NCI-H1092 (cell line): Measurements from ENCODE around the gene EDEM2.
"Not testable (repeated sequence)": the region's sequence is repeated elsewhere in the genome, so short reads cannot be mapped to it uniquely, and the experiment has no call there.

ENCODE experiments used
- DNase-seq: peaks from one replicate; lab custom pipeline; 2025; lab: John Stamatoyannopoulos, UW

Gene EDEM2

GRCh38 chr20:35129647-35130069 lies 17.5 kb downstream of the EDEM2 start:
- DNase-seq = no peak

GRCh38 chr20:35125753-35126152 lies 21.4 kb downstream of the EDEM2 start:
- DNase-seq = no peak

- DNase-seq = no peak
These were observed 24.3 kb downstream of the EDEM2 start for GRCh38 chr20:35122756-35123405.

- DNase-seq = no peak
These were observed 25.9 kb downstream of the EDEM2 start for GRCh38 chr20:35121186-35121585.

- no peak for DNase-seq
These were observed 27.0 kb downstream of the EDEM2 start for GRCh38 chr20:35120012-35120701.

- no peak for DNase-seq
These were observed 29.5 kb downstream of the EDEM2 start for GRCh38 chr20:35117629-35118028.

GRCh38 chr20:35117196-35117595 lies 29.9 kb downstream of the EDEM2 start:
- no peak for DNase-seq

- no peak for DNase-seq
These were observed 30.9 kb downstream of the EDEM2 start for GRCh38 chr20:35116258-35116657.

- DNase-seq = no peak
These were observed 31.5 kb downstream of the EDEM2 start for GRCh38 chr20:35115606-35116005.

- not testable (repeated sequence) for DNase-seq
These were observed 34.9 kb downstream of the EDEM2 start for GRCh38 chr20:35112276-35112675.

- no peak for DNase-seq
These were observed 35.8 kb downstream of the EDEM2 start for GRCh38 chr20:35111141-35111888.

- no peak for DNase-seq
These were observed 38.2 kb downstream of the EDEM2 start for GRCh38 chr20:35108921-35109320.

- no peak for DNase-seq
These were observed 40.2 kb downstream of the EDEM2 start for GRCh38 chr20:35106827-35107380.

GRCh38 chr20:35104685-35105295 lies 42.3 kb downstream of the EDEM2 start:
- no peak for DNase-seq

GRCh38 chr20:35101620-35102019 lies 45.5 kb downstream of the EDEM2 start:
- no peak for DNase-seq

GRCh38 chr20:35093267-35093884 lies 53.8 kb downstream of the EDEM2 start:
- DNase-seq = no peak

GRCh38 chr20:35092524-35093266 lies 54.4 kb downstream of the EDEM2 start, which contains the start of gene TRPC4AP:
Gene TRPC4AP, minus strand, starts transcription at chr20:35092807. Its CDS starts 26 bp downstream, at chr20:35092781.
- DNase-seq = peak; percentile 81

- no peak for DNase-seq
These were observed 55.2 kb downstream of the EDEM2 start for GRCh38 chr20:35091816-35092523.

GRCh38 chr20:35088231-35089145 lies 58.6 kb downstream of the EDEM2 start:
- DNase-seq = no peak
